Stimulated activated CD8-positive, alpha-beta memory T cell treated with anti-CD3 and anti-CD28 coated beads, Interleukin-7, amount 100 ng/mL, for 1 hour (primary cell): ENCODE data around the gene AKNA.
"Not testable (repeated sequence)": the region's sequence is repeated elsewhere in the genome, so short reads cannot be mapped to it uniquely, and the experiment has no call there.

ENCODE experiments used
- DNase-seq, 2 donors: peaks; one replicate each; pipeline ENCODE4 v3.0.0-alpha.2; 2020; ENCODE audit warnings: low read depth in 2 of 2

The AKNA gene

DNA sequence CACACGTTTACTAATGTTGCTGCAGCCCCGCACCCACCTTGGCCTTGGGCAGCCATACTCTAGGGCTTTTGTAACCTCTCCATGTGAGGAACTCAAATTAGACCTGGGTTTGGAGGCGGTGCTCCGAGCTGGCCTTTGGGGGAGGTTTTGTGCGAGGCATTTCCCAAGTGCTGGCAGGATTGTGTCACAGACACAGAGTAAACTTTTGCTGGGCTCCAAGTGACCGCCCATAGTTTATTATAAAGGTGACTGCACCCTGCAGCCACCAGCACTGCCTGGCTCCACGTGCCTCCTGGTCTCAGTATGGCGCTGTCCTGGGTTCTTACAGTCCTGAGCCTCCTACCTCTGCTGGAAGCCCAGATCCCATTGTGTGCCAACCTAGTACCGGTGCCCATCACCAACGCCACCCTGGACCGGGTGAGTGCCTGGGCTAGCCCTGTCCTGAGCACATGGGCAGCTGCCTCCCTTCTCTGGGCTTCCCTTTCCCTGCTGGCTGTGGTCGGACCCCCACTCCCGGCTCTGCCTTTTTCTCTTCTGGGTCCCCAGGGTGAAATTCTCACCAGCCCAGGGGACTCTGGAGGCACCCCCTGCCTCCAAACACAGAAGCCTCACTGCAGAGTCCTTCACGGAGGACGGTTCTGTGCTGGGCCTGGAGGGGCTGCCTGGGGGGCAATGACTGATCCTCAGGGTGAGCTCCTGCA is 64.8 kb downstream of the AKNA start, which contains the start of gene ORM1:
ORM1 (plus strand) TSS at position 268 of the 701 bp plus-strand sequence; CDS start at position 304, 36 bp downstream.
- DNase-seq = not testable (repeated sequence)

DNA sequence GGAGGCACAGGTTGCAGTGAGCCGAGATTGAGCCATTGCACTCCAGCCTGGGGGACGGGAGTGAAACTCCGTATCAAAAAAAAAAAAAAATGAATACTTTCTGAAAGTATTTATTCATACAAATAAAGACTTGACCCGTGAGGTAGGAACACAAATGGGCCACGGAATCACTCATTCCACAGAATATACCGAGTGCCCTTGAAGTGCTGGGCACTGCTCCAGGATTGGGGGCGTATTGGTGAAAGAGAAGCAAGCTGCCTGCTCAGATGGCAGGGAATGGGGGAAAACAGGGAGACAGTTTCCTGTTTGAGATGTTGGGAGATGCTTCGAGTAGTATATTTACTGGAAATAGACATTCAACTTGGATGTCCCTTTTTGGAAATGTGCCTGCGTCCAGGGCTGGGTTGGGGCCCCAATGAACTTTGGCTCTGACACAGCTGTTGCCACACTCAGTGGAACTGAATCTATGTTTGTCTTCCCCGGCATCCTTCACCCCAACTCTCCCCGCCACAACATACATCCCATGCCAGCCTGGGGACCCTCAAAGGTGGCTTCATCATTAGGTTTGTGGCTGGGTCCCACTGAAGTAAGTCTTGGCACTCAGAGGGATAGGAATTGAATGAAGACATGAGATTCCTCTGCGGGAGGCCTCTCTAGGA is 65.5 kb downstream of the AKNA start:
- DNase-seq = not testable (repeated sequence)

DNA sequence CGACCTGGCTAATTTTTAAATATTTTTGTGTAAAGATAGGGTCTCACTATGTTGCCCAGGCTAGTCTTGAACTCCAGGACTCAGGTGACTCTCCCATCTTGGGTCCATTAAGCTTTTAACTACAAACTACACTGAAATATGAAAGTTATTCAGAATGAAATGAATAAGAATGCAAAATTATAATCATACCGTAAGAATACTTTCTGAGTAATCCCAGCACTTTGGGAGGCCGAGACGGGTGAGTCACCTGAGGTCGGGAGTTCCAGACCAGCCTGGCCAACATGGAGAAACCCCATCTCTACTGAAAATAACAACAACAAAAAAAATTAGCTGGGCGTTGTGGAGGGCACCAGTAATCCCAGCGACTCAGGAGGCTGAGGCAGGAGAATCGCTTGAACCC is 66.0 kb downstream of the AKNA start:
- no peak for DNase-seq

DNA sequence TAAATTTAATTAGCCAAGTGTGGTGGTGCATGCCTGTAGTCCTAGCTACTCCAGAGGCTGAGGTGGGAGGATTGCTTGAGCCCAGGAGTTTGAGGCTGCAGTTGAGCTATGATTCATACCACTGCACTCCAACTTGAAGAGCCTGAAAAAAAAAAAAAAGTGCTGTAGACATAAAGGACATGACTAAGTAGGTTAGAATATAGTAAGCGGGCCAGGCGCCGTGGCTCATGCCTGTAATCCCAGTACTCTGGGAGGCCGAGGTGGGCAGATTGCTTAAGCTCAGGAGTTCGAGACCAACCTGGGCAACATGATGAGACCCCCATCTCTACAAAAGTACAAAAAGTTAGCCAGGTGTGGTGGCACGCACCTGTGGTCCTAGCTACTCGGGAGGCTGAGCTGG is 67.1 kb downstream of the AKNA start:
- DNase-seq = not testable (repeated sequence)

DNA sequence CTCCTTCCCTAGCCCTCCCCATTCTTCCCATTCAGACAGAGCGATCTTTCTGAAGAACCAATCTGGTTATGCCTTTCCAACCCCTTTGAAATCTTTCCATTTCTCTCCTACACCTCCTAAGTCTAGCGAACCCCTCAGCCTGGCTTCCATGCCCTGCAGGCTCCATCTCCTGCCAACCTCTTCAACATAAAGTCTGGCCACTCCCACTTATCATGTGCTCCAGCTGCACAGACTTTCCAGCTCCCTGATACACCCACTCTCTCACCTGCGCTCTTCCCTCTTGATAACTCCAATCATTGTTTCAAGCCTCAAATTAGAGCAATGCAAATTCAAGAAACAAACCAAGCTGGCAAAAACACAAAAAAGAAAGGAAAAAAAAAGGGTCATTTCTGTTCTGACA is 68.6 kb downstream of the AKNA start:
- DNase-seq = no peak

DNA sequence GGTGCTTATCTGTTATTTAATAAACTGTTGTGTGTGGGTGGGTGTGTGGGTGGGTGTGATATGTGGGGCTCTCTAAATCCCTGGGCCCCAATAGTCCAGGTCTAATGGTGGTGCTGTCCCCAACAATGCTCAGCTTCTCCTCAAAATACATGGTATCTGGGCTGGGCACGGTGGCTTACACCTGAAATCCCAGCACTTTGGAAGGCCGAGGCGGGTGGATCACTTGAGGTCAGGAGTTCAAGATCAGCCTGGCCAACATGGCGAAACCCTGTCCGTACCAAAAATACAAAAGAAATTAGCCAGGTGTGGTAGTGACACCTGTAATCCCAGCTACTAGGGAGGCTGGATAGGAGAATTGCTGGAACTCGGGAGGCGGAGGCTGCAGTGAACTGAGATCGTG is 69.4 kb downstream of the AKNA start:
- no peak for DNase-seq

DNA sequence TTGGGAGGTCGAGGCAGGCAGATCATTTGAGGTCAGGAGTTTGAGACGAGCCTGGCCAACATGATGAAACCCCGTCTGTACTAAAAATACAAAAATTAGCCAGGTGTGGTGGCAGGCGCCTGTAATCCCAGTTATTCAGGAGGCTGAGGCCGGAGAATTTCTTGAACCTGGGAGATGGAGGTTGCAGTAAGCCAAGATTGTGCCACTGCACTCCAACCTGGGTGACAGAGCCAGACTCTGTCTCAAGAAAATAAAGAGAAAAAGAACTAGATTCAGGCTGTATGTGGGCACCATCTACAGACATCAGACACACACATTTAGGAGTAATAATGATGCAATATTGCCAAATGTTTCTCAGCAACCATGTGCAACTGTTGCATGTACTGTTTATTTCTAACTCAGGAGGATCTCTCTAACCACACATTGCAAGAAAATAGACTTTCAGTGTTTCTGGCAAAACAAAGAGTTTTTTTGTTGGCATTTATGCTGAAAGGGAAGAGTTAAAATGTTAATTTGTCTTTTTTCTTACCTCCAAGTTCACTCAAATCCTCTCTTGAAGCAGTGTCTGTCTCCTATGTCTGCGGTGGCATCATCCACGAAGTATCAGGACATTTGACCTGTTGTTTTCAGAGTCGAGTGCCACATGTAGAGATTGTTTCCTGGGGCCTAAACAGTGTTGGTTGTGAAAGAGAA is 70.0 kb downstream of the AKNA start:
- no peak for DNase-seq

DNA sequence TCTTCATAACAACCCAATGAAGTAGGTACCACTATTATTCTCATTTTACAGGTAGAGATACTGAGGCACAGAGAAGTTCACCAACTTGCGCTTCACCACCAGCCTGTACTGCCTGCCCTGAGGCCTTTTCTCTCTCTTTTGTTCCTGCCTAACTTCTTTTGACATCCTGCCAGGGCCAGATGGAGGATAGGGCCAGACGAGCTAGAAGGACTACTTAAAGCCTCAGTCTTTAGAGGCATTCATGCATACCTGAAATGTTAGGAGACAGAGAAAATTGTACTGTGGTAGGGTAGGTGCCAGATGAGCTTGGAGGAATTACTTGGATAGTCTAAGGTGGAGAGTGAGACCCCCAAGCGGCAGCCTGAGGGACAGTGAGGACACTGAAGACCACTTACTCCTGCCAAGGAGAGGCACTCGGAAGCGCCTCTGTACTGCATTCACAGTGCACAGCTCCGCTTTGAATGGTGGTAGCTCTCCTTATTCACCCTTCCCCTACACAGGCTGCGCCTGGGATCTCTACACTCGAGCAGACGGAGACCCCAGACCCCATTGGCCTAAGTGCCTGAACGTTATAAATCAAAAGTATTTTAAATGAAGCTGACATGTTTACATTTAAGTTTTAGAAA is 71.1 kb downstream of the AKNA start:
- no peak for DNase-seq

DNA sequence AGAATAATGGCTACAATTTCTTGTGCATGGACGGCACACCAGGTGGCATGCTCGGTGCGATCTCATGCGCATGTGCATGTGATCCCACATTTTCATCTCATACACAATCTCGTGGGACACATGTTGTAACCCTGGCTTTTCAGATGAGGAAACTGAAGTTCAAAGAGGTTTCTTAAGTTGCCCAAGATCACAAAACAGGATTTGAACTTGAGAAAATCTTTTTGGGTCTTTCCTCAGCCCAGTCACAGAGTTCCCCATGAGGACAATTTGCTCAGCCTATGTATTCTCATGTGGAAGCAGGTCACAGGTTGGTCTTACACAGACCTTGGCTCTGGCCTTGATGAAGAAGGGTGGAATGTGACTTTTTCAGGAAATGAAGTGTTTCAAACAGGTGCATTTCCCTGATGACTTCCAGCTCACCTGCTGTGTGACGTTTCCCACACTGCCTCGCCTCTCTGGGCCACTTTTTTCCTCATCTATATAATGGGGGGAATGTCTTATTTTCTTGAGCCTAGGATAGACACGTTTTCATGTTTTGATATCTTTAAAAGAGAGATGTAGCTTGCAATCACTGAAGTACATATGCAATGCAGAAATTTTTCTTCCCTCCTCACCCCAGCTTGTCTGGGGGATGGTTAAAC is 71.9 kb downstream of the AKNA start:
- no peak for DNase-seq

DNA sequence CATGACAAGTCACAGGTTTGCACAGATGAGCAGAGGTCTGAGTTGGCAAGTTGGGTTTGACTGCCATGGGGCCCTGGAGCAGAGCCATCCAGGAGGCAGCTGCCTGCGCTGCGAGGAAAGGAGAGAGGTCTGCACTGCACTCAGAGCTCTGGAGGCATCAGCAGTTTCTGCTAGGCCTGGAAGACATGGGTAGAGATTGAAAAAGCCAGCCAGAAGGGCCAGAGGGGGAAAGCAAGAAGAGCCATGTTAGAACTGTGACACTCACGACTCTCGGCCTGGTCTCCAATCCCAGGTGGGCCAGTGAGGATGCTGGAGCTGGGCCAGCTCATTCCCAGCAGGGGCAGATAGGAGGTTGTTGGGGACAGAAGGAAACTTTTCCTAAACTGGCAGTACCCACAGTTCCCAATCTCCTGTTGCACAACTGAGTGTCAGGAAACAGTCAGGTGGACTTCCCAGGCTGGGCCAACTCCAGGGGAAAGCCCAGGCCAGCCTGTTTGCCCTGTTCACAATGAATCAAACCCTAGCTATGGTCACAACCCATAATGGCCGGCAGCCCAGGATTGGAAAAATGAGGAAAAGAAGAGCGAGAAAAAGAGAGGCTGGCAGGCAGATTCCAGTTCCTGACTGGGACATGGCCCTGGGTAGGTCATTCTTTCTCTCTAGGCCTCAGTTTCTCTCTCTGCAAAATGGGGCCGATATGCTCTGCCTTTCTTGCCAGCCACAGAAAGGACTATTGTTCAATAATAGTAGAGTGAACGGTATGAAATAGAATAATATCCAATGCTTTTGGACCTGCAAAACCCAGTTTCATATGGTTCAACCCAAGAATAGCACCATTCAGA is 72.7 kb downstream of the AKNA start:
- no peak for DNase-seq

DNA sequence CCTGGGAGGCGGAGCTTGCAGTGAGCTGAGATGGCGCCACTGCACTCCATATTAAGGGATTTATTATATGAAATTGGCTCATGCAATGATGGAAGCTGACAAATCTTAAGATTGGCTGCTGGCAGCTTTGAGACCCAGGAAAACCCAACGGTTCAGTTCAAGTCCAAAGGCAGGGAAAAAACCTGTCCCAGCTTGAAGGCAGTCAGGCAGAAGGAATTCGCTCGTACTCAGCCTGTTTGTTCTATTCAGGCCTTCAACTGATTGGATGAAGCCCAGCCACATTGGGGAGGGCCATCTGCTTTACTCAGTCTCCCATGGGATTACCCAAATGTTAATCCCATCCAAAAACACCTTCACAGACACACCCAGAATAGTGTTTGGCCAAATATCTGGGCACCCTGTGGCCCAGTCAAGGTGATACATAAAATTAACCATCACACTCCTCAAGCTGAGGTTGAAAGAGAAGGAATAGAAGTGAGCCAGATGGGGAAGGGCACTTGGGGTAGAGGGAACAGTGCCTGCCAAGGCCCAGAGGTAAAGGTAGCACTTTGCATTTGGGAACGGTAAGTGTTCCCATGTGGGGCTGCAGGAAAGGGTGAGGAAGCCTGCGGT is 73.4 kb downstream of the AKNA start:
- no peak for DNase-seq

DNA sequence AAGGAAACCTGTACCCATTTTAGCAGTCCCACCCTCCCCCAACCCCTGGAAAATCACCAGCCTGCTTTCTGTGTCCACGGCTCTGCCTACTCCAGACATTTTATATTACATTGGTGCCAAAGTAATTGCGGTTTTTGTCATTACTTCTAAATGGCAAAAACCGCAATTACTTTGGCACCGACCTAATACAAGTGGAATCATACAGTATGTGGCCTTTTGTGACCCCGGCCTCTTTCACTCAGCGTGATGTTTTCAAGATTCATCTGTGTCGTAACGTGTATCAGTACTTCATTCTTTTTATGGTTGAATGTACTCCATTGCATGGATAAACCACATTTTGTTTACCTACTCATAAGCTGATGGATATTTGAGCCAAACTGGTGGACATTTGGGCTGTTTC is 74.6 kb downstream of the AKNA start:
- DNase-seq = no peak

DNA sequence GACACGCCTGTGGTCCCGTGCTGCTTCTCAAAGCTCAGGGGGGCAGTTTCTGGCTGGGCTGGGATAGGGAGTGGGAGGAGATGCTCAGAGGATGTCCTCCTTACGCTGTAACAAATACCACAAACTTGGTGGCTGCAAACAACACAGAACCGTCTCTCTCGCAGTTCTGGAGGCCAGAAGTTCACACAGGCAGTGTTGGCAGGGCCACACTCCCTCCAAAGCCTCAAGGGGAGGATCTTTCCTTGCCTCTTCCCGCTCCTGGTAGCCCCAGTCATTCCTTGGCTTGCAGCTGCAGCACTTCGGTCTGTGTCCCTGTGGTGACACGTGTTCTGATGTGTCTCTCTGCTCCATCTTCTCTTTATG is 75.3 kb downstream of the AKNA start:
- DNase-seq = no peak

DNA sequence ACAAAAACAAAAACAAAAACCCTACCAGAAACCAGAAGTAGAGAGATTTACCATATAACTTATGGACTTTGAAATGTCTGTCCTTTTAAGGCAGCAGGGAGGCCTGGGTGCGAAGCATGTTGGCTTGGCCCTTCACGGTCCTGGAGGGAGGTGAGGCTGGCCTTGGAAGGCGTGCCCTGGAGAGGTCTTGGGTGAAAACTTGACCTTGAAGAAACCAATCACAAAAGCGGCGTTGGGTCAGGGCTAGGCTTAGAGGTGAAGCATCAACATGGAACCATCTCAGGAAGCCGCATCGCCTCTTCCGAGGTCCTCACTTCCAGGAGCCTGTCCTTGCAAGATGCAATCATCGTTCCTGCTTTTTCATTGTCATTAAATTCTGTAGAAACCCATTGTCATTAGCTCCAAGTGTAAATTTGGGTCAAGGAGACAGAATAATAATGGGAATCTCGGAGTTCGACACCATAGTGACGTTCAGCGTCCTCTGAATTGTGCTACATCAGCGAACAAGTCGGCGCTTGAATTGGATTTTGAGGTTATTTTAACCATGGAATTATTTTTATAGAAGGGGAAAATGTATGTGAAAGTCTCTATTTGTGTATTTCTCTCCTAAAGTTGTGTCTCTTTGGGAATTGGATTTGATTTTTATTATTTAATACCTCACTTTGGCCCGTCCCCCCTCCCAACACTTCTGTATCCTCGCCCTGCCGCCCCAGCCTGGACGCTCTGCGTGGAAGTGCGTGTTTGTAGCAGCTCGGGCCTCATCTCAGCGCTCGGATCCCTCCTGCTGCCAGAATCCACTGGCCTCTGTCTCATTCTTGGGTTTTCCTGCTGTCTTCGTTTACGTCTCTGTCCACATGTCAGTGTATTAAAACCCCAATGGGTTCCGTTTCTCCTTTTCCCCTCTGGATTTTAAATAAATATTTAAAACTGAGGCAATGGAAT is 75.9 kb downstream of the AKNA start:
- no peak for DNase-seq

DNA sequence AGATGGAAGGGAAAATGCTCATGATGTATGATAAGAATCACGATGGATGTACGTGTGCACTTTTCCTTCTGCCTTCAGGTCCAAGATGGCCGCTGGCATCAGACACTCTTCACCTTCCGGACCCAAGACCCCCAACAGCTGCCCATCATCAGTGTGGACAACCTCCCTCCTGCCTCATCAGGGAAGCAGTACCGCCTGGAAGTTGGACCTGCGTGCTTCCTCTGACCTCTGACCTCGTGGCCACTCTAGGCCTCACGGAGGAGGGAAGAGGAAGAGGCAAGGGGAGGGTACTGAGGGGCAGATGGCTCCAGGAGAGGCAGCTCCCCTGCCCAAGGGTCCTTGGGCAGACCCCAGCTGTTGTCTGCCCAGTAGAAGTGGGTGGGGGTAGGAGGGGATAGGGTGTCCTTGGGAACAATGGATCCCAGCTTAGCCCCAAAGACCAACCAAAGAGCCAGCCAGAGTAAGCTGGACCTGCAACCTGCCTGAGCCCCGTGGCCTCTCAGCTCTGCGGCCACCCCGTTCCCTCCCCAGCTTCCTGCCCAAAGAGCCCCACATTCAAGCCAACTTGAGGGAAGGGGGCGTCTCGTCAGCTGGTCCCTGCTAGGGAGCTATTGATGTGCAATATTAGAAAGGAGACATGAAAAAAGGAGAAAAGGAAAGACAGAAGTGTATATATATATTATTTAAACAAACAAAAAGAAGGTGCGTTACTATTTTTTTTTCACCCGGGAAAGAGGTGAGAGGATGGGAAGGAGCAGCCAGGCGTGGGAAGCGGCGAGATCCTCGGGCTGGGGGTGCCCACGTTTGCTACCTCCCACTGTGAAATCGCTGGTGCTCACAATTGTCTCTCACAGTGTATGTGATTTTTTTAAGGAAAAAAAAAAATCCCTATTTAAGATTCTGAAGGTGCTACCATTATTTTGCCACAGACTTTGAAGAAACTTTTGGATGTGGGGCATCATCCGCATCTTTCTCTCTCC is 77.0 kb downstream of the AKNA start:
- DNase-seq = no peak

DNA sequence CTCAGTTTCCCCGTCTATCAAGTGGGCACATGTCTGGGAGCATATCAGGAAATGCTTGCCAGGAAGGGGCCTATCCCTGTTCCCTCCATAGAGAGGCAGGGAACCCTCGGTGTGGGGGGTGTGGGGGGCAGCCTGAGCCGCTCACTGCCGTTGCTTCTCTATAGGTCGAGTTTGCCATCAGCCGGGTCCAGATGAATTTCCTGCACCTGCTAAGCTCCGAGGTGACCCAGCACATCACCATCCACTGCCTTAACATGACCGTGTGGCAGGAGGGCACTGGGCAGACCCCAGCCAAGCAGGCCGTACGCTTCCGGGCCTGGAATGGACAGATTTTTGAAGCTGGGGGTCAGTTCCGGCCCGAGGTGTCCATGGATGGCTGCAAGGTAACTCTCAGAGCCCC is 78.7 kb downstream of the AKNA start:
- no peak for DNase-seq

DNA sequence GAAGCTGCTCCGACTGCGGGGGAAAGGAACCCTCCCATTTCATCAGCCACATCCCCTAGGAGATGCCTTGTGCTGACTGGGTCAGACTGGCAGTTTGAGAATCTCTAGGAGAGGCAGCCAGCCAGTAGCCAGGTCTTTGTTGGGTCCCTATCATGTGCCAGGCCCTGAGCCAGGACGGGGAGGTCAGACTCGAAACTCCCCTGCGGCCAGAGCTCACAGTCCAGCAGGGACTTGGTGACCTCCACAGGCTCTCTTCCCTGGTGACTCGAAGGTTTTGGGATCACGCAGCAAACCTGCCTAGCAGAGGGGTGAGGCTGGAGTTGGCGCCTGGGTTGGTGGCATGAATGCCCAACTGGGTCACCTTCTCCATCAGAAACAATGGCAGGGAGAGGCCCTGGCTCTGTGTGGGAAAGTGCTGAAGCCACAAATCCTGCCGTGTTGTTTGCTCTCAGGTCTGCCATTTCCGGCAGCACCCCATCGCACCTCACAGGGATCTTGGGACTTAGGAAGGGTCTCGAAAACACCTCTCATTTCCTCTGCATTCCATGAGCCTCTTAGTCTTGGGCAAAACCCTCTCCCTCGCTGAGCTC is 79.3 kb downstream of the AKNA start:
- DNase-seq = no peak

DNA sequence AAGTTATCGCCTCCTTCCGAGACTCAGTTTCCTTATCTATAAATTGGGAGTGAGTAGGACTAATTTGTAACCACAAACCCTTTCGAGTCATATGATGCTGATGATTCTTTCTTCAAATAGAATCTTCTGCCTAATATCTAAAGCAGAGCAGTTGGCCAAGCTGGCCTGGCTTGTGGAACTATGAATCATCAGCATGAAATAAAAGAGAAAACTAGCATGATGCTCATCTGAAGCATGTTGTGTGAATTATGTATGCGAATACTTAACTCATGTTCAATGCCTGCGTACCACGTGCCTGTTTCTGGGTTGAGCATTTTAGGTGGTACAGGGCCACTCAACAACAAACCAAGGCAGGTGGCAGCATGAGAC is 79.9 kb downstream of the AKNA start:
- DNase-seq = no peak
